AG09309 (cell line): ENCODE data around the gene CTSH.
A peak's percentile ranks its signal among the peaks of the same experiment; 100 is the strongest.

Experiments
- DNase-seq: peaks from one replicate; pipeline ENCODE4 v3.0.0-alpha.2; 2010; ENCODE audit warnings: low read depth
- H3K4me3 ChIP-seq: 2 replicates; pipeline ENCODE4 v1.5.1; 2011; ENCODE audit warnings: mild to moderate bottlenecking, low read depth, low read length, moderate library complexity; ENCODE audit not compliant: control insufficient read depth
- TF ChIP-seq, protein P1 (sequence below): IDR thresholded peaks from 2 replicates; pipeline ENCODE4 v1.5.1; 2011; ENCODE audit warnings: mild to moderate bottlenecking, low read depth, low read length, inconsistent platforms; ENCODE audit not compliant: insufficient read depth, control insufficient read depth; ENCODE audit errors: missing control alignments

CTSH gene

DNA sequence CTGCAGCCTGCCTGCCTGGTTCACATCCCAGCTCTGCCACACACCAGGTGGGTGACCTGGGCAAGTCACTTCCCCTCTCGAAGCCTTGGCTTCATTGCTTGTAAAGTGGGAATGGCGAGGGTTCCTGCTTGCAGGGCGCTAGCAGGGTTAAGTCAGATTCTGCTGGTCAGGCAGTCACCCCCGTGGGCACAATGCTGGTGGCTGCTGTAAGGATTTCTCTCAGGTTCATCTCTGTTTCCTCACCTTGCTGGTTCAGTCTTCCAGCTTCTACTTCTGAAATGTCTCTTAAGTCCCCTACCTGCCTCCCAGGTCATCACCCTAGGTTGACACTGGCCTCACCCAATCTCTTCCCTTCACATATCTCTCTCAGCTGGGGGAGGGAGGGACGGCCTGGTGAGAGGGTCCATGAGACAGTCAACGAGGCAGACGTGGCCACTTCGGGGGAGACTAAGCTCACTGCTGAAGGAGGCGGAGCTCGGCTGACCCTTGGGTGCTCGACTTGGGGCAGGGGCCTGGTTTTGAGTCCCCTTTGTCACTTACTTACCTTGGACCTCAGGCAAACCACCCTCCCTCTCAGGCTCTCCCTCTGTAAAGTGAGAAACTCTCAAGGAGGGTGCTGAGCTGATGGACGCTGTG, 11.5 kb downstream of the CTSH start:
- DNase-seq, result no peak
- H3K4me3 ChIP-seq, result no peak overlapping the region
- TF ChIP-seq, protein P1, sequence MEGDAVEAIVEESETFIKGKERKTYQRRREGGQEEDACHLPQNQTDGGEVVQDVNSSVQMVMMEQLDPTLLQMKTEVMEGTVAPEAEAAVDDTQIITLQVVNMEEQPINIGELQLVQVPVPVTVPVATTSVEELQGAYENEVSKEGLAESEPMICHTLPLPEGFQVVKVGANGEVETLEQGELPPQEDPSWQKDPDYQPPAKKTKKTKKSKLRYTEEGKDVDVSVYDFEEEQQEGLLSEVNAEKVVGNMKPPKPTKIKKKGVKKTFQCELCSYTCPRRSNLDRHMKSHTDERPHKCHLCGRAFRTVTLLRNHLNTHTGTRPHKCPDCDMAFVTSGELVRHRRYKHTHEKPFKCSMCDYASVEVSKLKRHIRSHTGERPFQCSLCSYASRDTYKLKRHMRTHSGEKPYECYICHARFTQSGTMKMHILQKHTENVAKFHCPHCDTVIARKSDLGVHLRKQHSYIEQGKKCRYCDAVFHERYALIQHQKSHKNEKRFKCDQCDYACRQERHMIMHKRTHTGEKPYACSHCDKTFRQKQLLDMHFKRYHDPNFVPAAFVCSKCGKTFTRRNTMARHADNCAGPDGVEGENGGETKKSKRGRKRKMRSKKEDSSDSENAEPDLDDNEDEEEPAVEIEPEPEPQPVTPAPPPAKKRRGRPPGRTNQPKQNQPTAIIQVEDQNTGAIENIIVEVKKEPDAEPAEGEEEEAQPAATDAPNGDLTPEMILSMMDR, result no peak

- DNase-seq, result no peak
- H3K4me3 ChIP-seq, result no peak overlapping the region
- TF ChIP-seq, protein P1, result no peak
Observed at GRCh38 chr15:78932258-78932808, 12.5 kb downstream of the CTSH start.

- H3K4me3 ChIP-seq, result no peak overlapping the region
- TF ChIP-seq, protein P1, result no peak
- DNase-seq, result no peak
Observed at GRCh38 chr15:78931439-78932257, 13.2 kb downstream of the CTSH start.

GRCh38 chr15:78930577-78931388, 14.1 kb downstream of the CTSH start:
- H3K4me3 ChIP-seq, result no peak overlapping the region
- TF ChIP-seq, protein P1, result no peak
- peak; percentile 88 for DNase-seq

DNA sequence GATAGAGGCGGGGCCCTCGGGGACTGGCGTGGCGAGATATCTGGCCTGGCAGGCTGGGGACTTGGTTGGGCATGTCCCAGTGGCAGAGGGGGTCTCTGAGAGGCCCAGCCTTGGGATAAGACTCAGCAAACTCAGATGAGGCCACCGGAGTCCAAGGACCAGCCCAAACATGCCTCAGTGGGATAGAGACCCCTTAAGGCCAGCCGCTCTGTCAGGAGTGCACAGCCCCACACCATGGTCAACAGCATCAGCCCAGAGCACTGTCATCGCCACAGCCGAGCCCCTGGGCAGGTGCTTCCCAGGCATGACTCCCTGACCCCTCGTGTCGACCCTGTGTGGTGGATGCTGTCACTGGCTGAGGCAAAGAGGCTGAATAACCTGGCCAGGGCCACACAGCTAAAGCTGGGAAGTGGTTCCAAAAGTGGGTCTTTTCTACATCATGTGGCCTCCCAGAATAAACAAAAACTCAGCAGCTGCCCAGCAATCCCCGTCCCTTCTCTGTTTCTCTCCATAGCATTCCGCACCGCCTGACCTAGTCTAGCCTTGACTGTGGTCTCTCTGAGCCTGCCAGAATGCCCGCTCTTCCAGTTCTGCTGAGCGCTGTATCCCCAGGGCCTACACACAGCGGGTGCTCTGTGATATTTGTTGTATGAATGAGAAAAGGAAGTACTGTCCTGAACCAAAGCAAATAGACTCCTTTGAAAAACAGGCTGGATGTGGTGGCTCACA, 15.1 kb downstream of the CTSH start:
- TF ChIP-seq, protein P1, result no peak
- no peak overlapping the region for H3K4me3 ChIP-seq
- no peak for DNase-seq
